MM.1S (cell line): ENCODE measurements around the gene CXCL5.

Source experiments
- EZH2 ChIP-seq: fragments of 300-600 bp; sonication (generic); optimal IDR thresholded peaks from 2 replicates; pipeline ENCODE3; 2017; ENCODE audit warnings: low read depth, mild to moderate bottlenecking, antibody characterized with exemption, low read length, mixed read lengths
- TF ChIP-seq, protein P1 (sequence below): fragments of 300-600 bp; sonication (generic); IDR thresholded peaks from 2 replicates; pipeline ENCODE4 v1.5.1; 2016; ENCODE audit warnings: antibody characterized with exemption, low read length, mixed read lengths

DNA sequence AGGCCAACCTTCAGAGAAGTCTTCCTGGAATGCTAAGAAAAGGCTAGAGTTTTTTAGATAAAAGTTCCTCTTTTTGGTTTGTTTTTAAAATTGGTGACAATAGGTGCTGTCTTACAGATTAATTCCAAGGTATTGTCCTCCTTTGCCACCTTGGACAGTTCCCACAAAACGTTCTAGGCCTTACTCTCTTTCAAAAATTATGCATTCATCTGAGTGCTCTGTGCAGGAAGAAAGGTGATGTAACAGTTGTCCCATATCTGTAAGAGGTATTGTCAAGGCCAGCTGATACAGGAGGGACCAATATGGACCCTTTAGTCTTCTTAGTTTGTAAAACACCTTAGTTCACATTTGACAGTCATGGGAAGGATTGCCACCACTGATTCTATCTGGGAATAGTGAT is 15.9 kb upstream of the CXCL5 start:
- TF ChIP-seq, protein P1, sequence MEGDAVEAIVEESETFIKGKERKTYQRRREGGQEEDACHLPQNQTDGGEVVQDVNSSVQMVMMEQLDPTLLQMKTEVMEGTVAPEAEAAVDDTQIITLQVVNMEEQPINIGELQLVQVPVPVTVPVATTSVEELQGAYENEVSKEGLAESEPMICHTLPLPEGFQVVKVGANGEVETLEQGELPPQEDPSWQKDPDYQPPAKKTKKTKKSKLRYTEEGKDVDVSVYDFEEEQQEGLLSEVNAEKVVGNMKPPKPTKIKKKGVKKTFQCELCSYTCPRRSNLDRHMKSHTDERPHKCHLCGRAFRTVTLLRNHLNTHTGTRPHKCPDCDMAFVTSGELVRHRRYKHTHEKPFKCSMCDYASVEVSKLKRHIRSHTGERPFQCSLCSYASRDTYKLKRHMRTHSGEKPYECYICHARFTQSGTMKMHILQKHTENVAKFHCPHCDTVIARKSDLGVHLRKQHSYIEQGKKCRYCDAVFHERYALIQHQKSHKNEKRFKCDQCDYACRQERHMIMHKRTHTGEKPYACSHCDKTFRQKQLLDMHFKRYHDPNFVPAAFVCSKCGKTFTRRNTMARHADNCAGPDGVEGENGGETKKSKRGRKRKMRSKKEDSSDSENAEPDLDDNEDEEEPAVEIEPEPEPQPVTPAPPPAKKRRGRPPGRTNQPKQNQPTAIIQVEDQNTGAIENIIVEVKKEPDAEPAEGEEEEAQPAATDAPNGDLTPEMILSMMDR: no peak
- TF ChIP-seq EZH2: no peak
